IPS-18c (cell line): ENCODE measurements around the gene SLC25A1.

Experiments
- H3K4me3 ChIP-seq: 2 replicates; pipeline ENCODE4 v1.7.0; 2013; ENCODE audit warnings: low read depth, mild to moderate bottlenecking, low read length, moderate library complexity; ENCODE audit not compliant: insufficient read depth
- H3K9me3 ChIP-seq: one replicate; pipeline ENCODE4 v1.6.1; 2013; ENCODE audit warnings: mild to moderate bottlenecking, low read length, moderate library complexity; ENCODE audit not compliant: control insufficient read depth, insufficient read depth

Gene SLC25A1

DNA sequence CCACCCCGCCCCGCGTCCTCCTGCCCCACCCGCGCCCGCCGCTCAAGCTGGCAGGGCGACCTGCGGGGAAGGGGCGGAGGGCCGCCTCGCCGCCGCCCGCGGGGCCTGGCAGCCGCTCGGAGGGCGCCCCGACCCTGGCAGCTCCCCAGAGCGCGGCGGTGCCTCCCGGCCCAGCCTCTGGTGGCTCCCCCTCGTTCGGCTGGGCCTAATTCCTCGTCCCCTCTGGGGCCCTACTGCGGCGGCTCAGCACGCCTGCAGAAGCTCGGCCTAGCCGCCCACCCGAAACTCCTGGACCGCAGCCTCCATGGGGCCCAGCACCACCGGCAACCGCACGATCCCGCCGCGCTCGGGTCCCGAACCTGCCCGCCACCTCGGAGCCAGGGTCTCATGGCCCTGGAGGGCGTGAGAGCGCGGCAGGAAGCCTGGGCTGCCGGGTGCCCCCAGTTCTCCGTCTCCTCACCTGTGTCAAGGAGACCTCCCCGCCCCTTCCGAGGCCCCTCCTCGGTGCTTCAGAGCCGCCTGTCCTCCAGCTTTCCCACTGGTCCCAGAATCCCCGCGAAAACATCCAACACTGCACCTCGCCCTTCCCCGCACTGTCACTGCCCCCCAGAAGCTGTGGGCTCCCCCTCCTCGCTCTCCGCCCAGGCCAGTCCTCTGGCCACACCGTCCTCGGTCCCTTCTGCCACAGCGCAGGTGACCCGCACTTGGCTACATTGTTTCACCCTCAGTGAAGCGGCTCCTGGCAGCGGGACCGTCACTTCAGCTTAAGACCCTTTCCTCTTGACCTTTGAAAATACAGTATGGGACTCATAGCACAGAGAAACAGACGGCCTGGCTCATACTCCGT, 27.8 kb downstream of the SLC25A1 start:
- H3K4me3 ChIP-seq, result peak overlapping the region; percentile 20; the same call in 1 of the 2 replicates
- peaks cover 7% of the 10 kb centered on the region for H3K9me3 ChIP-seq

DNA sequence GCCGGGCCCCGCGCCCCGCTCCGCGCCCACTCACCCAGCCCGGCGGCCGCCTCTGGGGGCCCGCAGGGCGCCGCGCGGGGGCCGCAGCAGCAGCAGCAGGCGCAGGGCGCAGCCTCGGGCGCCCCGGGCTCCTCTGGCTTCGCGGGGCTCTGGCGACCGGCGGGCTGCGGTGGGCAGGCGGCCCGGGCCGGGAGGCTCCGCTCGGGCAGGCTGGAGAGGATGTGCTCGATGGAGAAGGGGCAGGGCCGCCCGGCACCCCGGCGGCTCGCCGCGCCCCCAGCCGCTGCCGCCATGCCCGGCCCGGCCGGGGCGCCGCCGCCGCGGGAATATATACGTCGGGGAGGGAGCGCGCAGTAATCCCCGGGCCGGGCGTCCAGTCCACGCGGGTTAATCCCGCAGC, 28.5 kb downstream of the SLC25A1 start, which contains the start of gene GSC2:
GSC2 (minus strand) TSS at position 302 of the 400 bp plus-strand sequence; CDS start at position 293, 9 bp downstream.
- Histone ChIP-seq H3K9me3 (peaks cover 7% of the 10 kb centered on the region), H3K4me3 (peak within 1 kb of the TSS; percentile 58)

DNA sequence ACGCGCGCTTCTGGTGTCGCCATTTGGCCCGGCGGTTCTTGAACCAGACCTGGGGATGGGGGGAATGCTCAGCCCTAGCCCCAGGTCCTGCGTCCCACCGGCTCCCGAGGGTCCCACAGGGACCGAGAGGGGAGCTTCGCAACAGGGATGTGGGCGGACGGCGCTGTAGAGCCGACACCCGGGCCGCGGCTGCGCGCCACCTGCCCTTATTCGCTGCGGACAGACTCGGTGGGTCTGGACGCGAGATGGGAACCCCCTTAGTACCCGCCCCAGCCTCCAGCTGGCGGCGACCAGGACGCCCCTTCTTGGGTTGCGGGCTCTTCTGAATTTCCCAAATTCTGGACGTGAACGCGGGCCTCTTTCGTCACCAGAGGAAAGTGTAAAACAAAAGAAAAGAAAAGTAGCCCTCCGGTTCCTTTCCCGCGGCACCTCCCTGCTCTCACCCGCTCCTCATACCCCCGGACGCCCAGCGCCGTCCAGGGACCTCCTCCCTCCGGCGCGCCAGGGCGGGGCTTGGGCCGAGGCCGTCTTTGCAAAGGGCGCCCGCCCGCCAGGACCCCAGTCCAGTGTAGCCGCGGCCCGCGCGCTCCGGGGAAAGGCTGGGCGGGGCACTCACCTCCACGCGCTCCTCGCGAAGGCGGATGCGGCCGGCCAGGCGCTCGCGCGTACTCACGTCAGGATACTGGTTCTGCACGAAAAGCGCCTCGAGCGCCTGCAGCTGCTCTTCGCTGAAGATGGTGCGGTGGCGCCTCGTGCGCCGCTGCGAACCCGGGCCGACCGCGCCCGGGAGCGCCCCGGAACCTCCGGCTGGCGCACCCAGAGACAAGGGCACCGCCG, 29.3 kb downstream of the SLC25A1 start:
- Histone ChIP-seq H3K4me3 (peak overlapping the region; percentile 58), H3K9me3 (peaks cover 7% of the 10 kb centered on the region)

DNA sequence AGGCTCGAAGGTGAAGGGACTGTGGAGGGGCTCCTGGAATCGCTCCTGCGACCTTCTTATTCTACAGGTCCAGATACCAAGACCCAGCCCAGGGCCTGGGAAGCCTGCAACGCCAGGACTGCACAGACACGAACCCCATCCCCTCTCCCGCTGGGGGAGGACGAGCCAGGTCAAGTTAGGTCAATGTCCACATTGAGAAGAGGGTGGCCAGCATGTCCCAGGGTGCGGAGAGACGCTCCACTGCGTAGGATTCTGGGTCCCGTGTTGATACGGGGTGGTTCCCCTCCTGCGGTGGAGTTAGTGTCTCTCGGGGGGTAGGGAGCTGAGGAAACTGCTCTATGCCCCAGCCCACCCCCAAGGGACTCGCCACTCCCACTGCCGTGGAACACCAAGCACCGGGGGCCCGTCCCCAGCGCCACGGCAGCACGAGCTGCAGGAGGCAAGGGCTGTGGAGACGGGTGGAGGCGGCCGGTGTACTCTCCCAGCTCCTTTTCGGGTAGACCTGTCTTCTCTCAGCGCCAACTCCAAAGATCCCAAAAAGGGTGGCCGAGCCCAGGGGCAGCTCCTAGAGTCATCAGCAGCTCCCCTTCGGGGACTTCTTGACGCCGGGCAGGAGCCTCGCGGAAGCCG, 30.0 kb downstream of the SLC25A1 start:
- no peak overlapping the region for H3K4me3 ChIP-seq
- peaks cover 7% of the 10 kb centered on the region for H3K9me3 ChIP-seq

- no peak overlapping the region for H3K4me3 ChIP-seq
- peaks cover 7% of the 10 kb centered on the region for H3K9me3 ChIP-seq
These were observed 31.2 kb downstream of the SLC25A1 start for GRCh38 chr22:19147195-19147780.

- Histone ChIP-seq H3K4me3 (no peak overlapping the region), H3K9me3 (peaks cover 4% of the 10 kb centered on the region)
These were observed 32.1 kb downstream of the SLC25A1 start for GRCh38 chr22:19146215-19146968.

GRCh38 chr22:19143967-19144400, 34.6 kb downstream of the SLC25A1 start:
- peaks cover 2% of the 10 kb centered on the region for H3K9me3 ChIP-seq

GRCh38 chr22:19143212-19143611, 35.3 kb downstream of the SLC25A1 start:
- peaks cover under 1% of the 10 kb centered on the region for H3K9me3 ChIP-seq
- no peak overlapping the region for H3K4me3 ChIP-seq

More at GRCh38 chr22:19143967-19144400, 34.6 kb downstream of the SLC25A1 start:
- peak overlapping the region; percentile 87 for H3K4me3 ChIP-seq

GRCh38 chr22:19142394-19142793, 36.1 kb downstream of the SLC25A1 start:
- no peak overlapping the region for H3K4me3 ChIP-seq
- H3K9me3 ChIP-seq, result no peaks in the 10 kb centered on the region

DNA sequence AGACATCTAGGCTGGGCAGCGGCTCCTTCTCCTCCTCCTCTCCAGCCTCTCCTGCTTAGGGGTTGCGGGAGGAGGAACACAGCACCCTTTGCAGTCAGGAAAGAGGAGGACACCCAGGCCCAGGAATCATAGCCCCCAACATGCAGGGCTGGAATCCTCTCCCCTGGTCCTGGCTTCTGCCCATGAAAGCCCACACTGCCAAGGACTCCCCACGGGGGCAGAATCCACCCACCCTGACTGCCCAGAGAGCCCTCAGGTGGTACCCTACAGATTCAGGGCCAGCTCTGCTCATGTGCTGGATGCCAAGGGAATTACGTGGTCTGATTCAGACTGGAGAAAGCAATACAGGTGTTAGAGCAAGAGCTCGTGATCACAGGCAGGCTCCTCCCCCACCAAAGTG, 38.6 kb downstream of the SLC25A1 start:
- Histone ChIP-seq H3K4me3 (no peak overlapping the region), H3K9me3 (no peaks in the 10 kb centered on the region)

DNA sequence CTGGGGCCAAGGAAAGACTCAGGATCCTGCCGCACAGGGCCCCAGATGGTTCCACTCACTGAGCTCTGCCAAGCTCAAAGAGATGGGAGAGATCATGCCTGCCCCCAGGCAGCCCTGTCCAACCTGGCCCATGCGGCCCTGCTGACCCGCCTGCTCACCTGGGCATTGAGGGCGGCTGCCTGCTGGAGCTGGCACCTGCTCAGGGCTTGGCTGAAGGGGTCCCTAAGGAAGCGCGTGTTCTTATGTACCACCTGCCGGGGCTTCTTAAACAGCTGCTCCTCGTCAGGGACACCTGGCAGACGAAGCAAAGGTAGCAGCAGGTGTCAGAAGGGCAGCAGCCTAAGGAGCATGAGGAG, 39.6 kb downstream of the SLC25A1 start:
- no peak overlapping the region for H3K4me3 ChIP-seq
- no peaks in the 10 kb centered on the region for H3K9me3 ChIP-seq

- Histone ChIP-seq H3K4me3 (no peak overlapping the region), H3K9me3 (no peaks in the 10 kb centered on the region)
These were observed 40.1 kb downstream of the SLC25A1 start for GRCh38 chr22:19138217-19139000.

DNA sequence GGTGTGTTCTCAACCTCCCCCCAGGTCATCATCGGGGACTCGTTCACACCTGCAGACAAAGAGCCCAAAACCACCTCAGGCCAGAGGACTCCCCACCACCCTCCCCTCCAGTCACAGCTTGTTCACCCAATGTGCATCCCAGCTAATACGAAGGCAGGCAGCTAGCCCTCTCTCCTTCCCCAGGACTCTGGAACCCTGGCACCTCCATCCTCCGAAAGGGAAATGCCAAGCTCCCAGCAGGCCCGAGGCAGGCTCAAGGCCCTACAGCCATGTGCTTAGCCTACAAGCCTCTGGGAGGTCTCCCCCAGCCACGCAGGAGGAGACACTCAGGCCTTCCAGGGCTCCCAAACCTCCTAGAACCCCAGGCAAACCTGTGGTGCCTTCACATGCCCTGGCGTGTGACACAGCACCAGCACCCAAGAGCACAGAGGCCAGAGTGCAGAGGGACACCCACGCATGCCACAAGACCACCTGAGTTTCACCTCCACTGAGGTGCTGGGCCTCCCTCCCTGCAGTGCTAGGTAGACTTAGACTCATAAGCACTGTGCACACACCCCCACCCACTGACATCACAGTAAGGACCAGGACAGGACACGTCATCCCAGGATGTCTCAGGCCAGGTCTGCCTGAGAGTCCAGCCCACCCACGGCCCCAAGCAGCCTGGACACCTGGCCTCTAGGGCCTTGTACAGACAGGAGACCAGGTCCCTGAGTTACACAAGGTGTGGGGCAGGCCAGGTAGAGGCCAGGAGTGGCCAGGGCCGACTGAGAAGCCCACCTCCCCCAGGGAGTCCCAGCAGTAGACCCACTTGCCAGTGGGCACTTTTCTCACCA, 40.9 kb downstream of the SLC25A1 start:
- Histone ChIP-seq H3K9me3 (no peaks in the 10 kb centered on the region), H3K4me3 (no peak overlapping the region)

GRCh38 chr22:19136915-19137314, 41.6 kb downstream of the SLC25A1 start:
- H3K9me3 ChIP-seq, result no peaks in the 10 kb centered on the region

GRCh38 chr22:19134874-19135273, 43.7 kb downstream of the SLC25A1 start:
- no peak overlapping the region for H3K4me3 ChIP-seq

More at GRCh38 chr22:19136915-19137314, 41.6 kb downstream of the SLC25A1 start:
- H3K4me3 ChIP-seq, result no peak overlapping the region

More at GRCh38 chr22:19134874-19135273, 43.7 kb downstream of the SLC25A1 start:
- no peaks in the 10 kb centered on the region for H3K9me3 ChIP-seq
